HepG2 (cell line): Measurements from ENCODE around the gene SLC35F6. TPM values are rescaled to one million over a fixed set of nuclear protein-coding genes. Genes with fewer than 3 reads are reported as not detected.

Experiments
- ADNP ChIP-seq: sonication (generic); formaldehyde crosslinking; IDR thresholded peaks from 2 replicates; pipeline ENCODE4 v1.4.0; 2020; ENCODE audit warnings: missing genetic modification reagents
- CBX2 ChIP-seq, 2 experiments: fragments of 200-600 bp in 1 of 2; sonication (generic); formaldehyde crosslinking in 1 of 2; IDR thresholded peaks; 2 replicates each; pipeline versions ENCODE4 v1.7.0 to v1.8.1; 2018 to 2022; ENCODE audit warnings: low read depth in 2 of 2, low read length in 1 of 2, mild to moderate bottlenecking in 1 of 2, missing genetic modification reagents in 1 of 2
- DMAP1 ChIP-seq: IDR thresholded peaks from 2 replicates; pipeline ENCODE4 v1.6.1; 2016
- DNMT1 ChIP-seq: sonication (generic); formaldehyde crosslinking; IDR thresholded peaks from 2 replicates; pipeline ENCODE4 v1.5.1; 2020; ENCODE audit warnings: mild to moderate bottlenecking, missing genetic modification reagents
- DR1 ChIP-seq: sonication (generic); formaldehyde crosslinking; IDR thresholded peaks from 2 replicates; pipeline ENCODE4 v1.8.0; 2021; ENCODE audit warnings: mild to moderate bottlenecking, missing genetic modification reagents, inconsistent platforms
- FOSL1 ChIP-seq: sonication (generic); formaldehyde crosslinking; IDR thresholded peaks from 2 replicates; pipeline ENCODE4 v1.9.0; 2021; ENCODE audit warnings: missing genetic modification reagents, borderline replicate concordance
- NCOA2 ChIP-seq: sonication (generic); formaldehyde crosslinking; IDR thresholded peaks from 2 replicates; pipeline ENCODE4 v1.8.0; 2022; ENCODE audit warnings: inconsistent platforms
- NFE2L2 ChIP-seq: fragments of 150-350 bp; IDR thresholded peaks from 2 replicates; pipeline ENCODE4 v1.6.1; 2014; ENCODE audit warnings: low read length
- NRL ChIP-seq: sonication (generic); formaldehyde crosslinking; IDR thresholded peaks from 2 replicates; pipeline ENCODE4 v1.5.0; 2020; ENCODE audit warnings: missing genetic modification reagents, mild to moderate bottlenecking, moderate library complexity, borderline replicate concordance
- PAXIP1 ChIP-seq: sonication (generic); formaldehyde crosslinking; conservative IDR thresholded peaks from 2 replicates; pipeline ENCODE4 v1.4.0; 2020; ENCODE audit warnings: mild to moderate bottlenecking, missing genetic modification reagents, moderate library complexity
- RBM39 ChIP-seq: fragments of 200-400 bp; formaldehyde crosslinking; IDR thresholded peaks from one replicate; pipeline ENCODE4 v1.6.1; 2018; ENCODE audit warnings: antibody characterized with exemption, mild to moderate bottlenecking, low read depth, low read length; ENCODE audit not compliant: poor library complexity, severe bottlenecking
- SIX1 ChIP-seq: sonication (generic); formaldehyde crosslinking; IDR thresholded peaks from 2 replicates; pipeline ENCODE4 v1.4.0; 2020; ENCODE audit warnings: missing genetic modification reagents, borderline replicate concordance
- ZBTB38 ChIP-seq: sonication (generic); formaldehyde crosslinking; IDR thresholded peaks from 2 replicates; pipeline ENCODE4 v1.5.1; 2020; ENCODE audit warnings: mild to moderate bottlenecking, missing genetic modification reagents
- ZBTB7A ChIP-seq: sonication (generic); formaldehyde crosslinking; IDR thresholded peaks from 2 replicates; pipeline ENCODE4 v1.8.0; 2022; ENCODE audit warnings: mild to moderate bottlenecking, missing genetic modification reagents
- ZKSCAN5 ChIP-seq: sonication (generic); formaldehyde crosslinking; IDR thresholded peaks from 2 replicates; pipeline ENCODE4 v1.5.1; 2020; ENCODE audit warnings: mild to moderate bottlenecking, missing genetic modification reagents
- ZNF207 ChIP-seq: fragments of 450-650 bp; IDR thresholded peaks from 2 replicates; pipeline ENCODE4 v1.6.1; 2016; ENCODE audit warnings: antibody characterized with exemption, borderline replicate concordance
- ZNF251 ChIP-seq: sonication (generic); formaldehyde crosslinking; IDR thresholded peaks from 2 replicates; pipeline ENCODE4 v1.9.0; 2021; ENCODE audit warnings: mild to moderate bottlenecking, missing genetic modification reagents
- ZNF343 ChIP-seq: sonication (generic); formaldehyde crosslinking; IDR thresholded peaks from 2 replicates; pipeline ENCODE4 v1.4.0; 2020; ENCODE audit warnings: mild to moderate bottlenecking, missing genetic modification reagents
- ZNF503 ChIP-seq: sonication (generic); formaldehyde crosslinking; IDR thresholded peaks from 2 replicates; pipeline ENCODE4 v1.4.0; 2020; ENCODE audit warnings: missing genetic modification reagents
- ZNF512B ChIP-seq: sonication (generic); formaldehyde crosslinking; IDR thresholded peaks from 2 replicates; pipeline ENCODE4 v1.5.1; 2020; ENCODE audit warnings: missing genetic modification reagents, mild to moderate bottlenecking, borderline replicate concordance
- ZNF615 ChIP-seq: sonication (generic); formaldehyde crosslinking; IDR thresholded peaks from 2 replicates; pipeline ENCODE4 v1.5.0; 2020; ENCODE audit warnings: mild to moderate bottlenecking, missing genetic modification reagents, borderline replicate concordance
- ZNF7 ChIP-seq: IDR thresholded peaks from 2 replicates; pipeline ENCODE4 v1.6.1; 2016; ENCODE audit warnings: missing biosample characterization, missing genetic modification reagents
- polyA plus RNA-seq, 8 experiments: library from polyadenylated mRNA; depleted of rRNA in 3 of 8; stranded (reverse) in 7 of 8; unstranded in 1 of 8; fragments of >200 nt; fragmentation: Illumina TruSeq in 4 of 8; extraction: Trizol in 4 of 8; gene quantifications; 2 replicates each; pipeline versions ENCODE4 v1.2.1 to v1.2.3, GENCODE V29; 2011 to 2016; ENCODE audit warnings: low read depth in 4 of 8, missing spikeins in 1 of 8, mixed read lengths in 1 of 8; ENCODE audit not compliant: insufficient read depth in 1 of 8
- total RNA-seq, 5 experiments: library from RNA; depleted of rRNA; stranded (reverse); fragments of >200 nt; fragmentation: Illumina TruSeq; extraction: Trizol; gene quantifications; 2 replicates each; pipeline ENCODE4 v1.2.3, GENCODE V29; 2016; ENCODE audit warnings: low read depth in 1 of 5

The SLC35F6 gene
- total and polyA plus RNA-seq, 2 of the 13 experiments (the other 11 are each of a cell fraction or from before 2014, with no cell fraction given), result 15.2 to 21.2 TPM

- no peak for TF ChIP-seq ZNF512B (CRISPR knock-in tag)
- TF ChIP-seq DR1 (CRISPR knock-in tag), result no peak
- no peak for TF ChIP-seq SIX1 (CRISPR knock-in tag)
- no peak for TF ChIP-seq ZNF7 (CRISPR knock-in tag)
- no peak for TF ChIP-seq ZNF251
- peak; percentile 95 for TF ChIP-seq ZBTB7A (CRISPR knock-in tag)
- TF ChIP-seq NFE2L2, result no peak
- no peak for TF ChIP-seq DNMT1
- no peak for TF ChIP-seq ZNF615 (CRISPR knock-in tag)
- TF ChIP-seq ZNF343 (CRISPR knock-in tag), result no peak
- TF ChIP-seq PAXIP1, result peak; percentile 95
- no peak for TF ChIP-seq ZNF207
- TF ChIP-seq DMAP1 (CRISPR knock-in tag), result no peak
- no peak for TF ChIP-seq CBX2 (IDR thresholded peaks at IDR 0.05; ENCODE audit: low read depth, low read length)
- TF ChIP-seq CBX2 (CRISPR knock-in tag; IDR thresholded peaks at IDR 0.05; ENCODE audit: low read depth), result peak; percentile 38; the same call in 1 of the 2 replicates
- TF ChIP-seq ADNP (CRISPR knock-in tag), result no peak
- TF ChIP-seq FOSL1 (CRISPR knock-in tag), result no peak
- TF ChIP-seq ZBTB38 (CRISPR knock-in tag), result 0 out of 2 replicates have a peak, but pooled peaks have one; percentile 45
- TF ChIP-seq ZNF503, result no peak
- TF ChIP-seq NRL (CRISPR knock-in tag), result no peak
- no peak for TF ChIP-seq ZKSCAN5 (CRISPR knock-in tag)
- peak; percentile 31; the same call in 1 of the 2 replicates for TF ChIP-seq NCOA2
- TF ChIP-seq RBM39, result no peak
Observed at GRCh38 chr2:26735883-26736588, 28.0 kb upstream of the SLC35F6 start (continued).
